Activated CD4-positive, alpha-beta T cell treated with anti-CD3 and anti-CD28 coated beads for 36 hours (primary cell): ENCODE data around the gene TADA2B. TPM values are rescaled to one million over a fixed set of nuclear protein-coding genes. Genes with fewer than 3 reads are reported as not detected.
A peak's percentile ranks its signal among the peaks of the same experiment; 100 is the strongest.
"Not testable (repeated sequence)": the region's sequence is repeated elsewhere in the genome, so short reads cannot be mapped to it uniquely, and the experiment has no call there.

ENCODE experiments used
- ATAC-seq: fragments of 200-7000 bp; cut with Tn5 transposase; one replicate; pipeline ENCODE4 v1.10.0; 2021; ENCODE audit warnings: mild to moderate bottlenecking, moderate library complexity
- CTCF ChIA-PET: fragments of 350-600 bp; sonication (Branson Sonifier 250); formaldehyde crosslinking; loops from one replicate; lab custom pipeline; 2021; ENCODE audit warnings: antibody characterized with exemption; lab: Charles Lee
- POLR2A ChIA-PET: fragments of 350-600 bp; sonication (Branson Sonifier 250); formaldehyde crosslinking; loops from one replicate; lab custom pipeline; 2021; ENCODE audit warnings: antibody characterized with exemption, inconsistent platforms; lab: Charles Lee
- DNase-seq: peaks from one replicate; pipeline ENCODE4 v3.0.0-alpha.2; 2020
- H3K27ac Mint-ChIP-seq: one replicate; pipeline ENCODE4 v1.8.0; 2021; ENCODE audit warnings: mixed read lengths
- H3K27me3 Mint-ChIP-seq: one replicate; pipeline ENCODE4 v1.8.0; 2021; ENCODE audit warnings: mixed read lengths
- H3K36me3 Mint-ChIP-seq: one replicate; pipeline ENCODE4 v1.8.0; 2021; ENCODE audit warnings: low read depth, mixed read lengths
- H3K4me1 Mint-ChIP-seq: one replicate; pipeline ENCODE4 v1.8.0; 2021; ENCODE audit warnings: mixed read lengths
- H3K4me3 Mint-ChIP-seq: one replicate; pipeline ENCODE4 v1.8.0; 2021; ENCODE audit warnings: mild to moderate bottlenecking, moderate library complexity, mixed read lengths
- H3K9me3 Mint-ChIP-seq: one replicate; pipeline ENCODE4 v1.8.0; 2021; ENCODE audit warnings: low read depth, mixed read lengths
- intact Hi-C, 2 experiments: fragments of 100-400 bp; cut with DNase I in 1 of 2; cut with micrococcal nuclease in 1 of 2; formaldehyde crosslinking; loops; one replicate each; pipeline versions ENCODE4 v1.14.2 to v1.15.1; 2022 to 2024; cut with DNase I, micrococcal nuclease
- total RNA-seq, 2 experiments: library from RNA; stranded (reverse); gene quantifications; one replicate each; pipeline ENCODE4 v1.2.3, GENCODE V29; 2021

Gene TADA2B
- total RNA-seq, 2 experiments from 2014 or later = 9.0 to 10.6 TPM

GRCh38 chr4:7068883-7069282, 25.7 kb downstream of the TADA2B start:
- H3K4me1 Mint-ChIP-seq = peaks cover 39% of the 10 kb centered on the region
- CTCF ChIA-PET = interaction anchor here (0.8 to 10.3 kb wide), 13 partner anchors 11 to 353 kb away, joined by 3 to 126 read pairs (median 4); partner anchors contain the start of genes BLOC1S4 and TADA2B
- intact Hi-C loops = loop anchor here (1.0 to 5.0 kb wide), 13 partner anchors 25 to 1373 kb away; partner anchors contain the start of genes MRFAP1 (in 2 of the 2), TBC1D14 (in 2 of the 2), ACOX3 (in 1 of the 2) and BLOC1S4 (in 1 of the 2)
- POLR2A ChIA-PET = interaction anchor here (1.2 to 1.7 kb wide), 4 partner anchors 25 to 160 kb away, joined by 7 to 12 read pairs (median 8); partner anchors contain the start of genes TADA2B and TBC1D14
- peaks cover 27% of the 10 kb centered on the region for H3K36me3 Mint-ChIP-seq
- peak overlapping the region; percentile 94 for H3K27ac Mint-ChIP-seq
- no peaks in the 10 kb centered on the region for H3K9me3 Mint-ChIP-seq
- peak overlapping the region; percentile 94 for H3K4me3 Mint-ChIP-seq
- H3K27me3 Mint-ChIP-seq = peaks cover 2% of the 10 kb centered on the region
- ATAC-seq (no peak), DNase-seq (peak; percentile 41)

GRCh38 chr4:7070729-7071511, 27.7 kb downstream of the TADA2B start:
- H3K9me3 Mint-ChIP-seq = no peaks in the 10 kb centered on the region
- peak; percentile 92 for DNase-seq
- H3K36me3 Mint-ChIP-seq = peaks cover 13% of the 10 kb centered on the region
- peaks cover 22% of the 10 kb centered on the region for H3K4me1 Mint-ChIP-seq
- intact Hi-C loops = loop anchor here (1.0 kb wide), 2 partner anchors 97 to 351 kb away; no protein-coding TSS in a partner anchor
- ChIA-PET POLR2A (interaction anchor here (0.5 to 1.5 kb wide), 2 partner anchors 9 to 162 kb away, joined by 3 to 4 read pairs; no protein-coding TSS in a partner anchor), CTCF (interaction anchor here (0.7 to 10.3 kb wide), 29 partner anchors 9 to 519 kb away, joined by 3 to 126 read pairs (median 4); partner anchors contain the start of genes MAN2B2, MRFAP1L1 and TADA2B)
- no peak overlapping the region for H3K27ac Mint-ChIP-seq
- peak; percentile 28 for ATAC-seq
- H3K27me3 Mint-ChIP-seq = peaks cover 2% of the 10 kb centered on the region
- no peak overlapping the region for H3K4me3 Mint-ChIP-seq

- H3K27me3 Mint-ChIP-seq = peaks cover 2% of the 10 kb centered on the region
- no peak overlapping the region for H3K4me3 Mint-ChIP-seq
- no peak overlapping the region for H3K27ac Mint-ChIP-seq
- no peaks in the 10 kb centered on the region for H3K36me3 Mint-ChIP-seq
- H3K4me1 Mint-ChIP-seq = peaks cover 12% of the 10 kb centered on the region
- ChIA-PET POLR2A (no interaction called here), CTCF (interaction anchor here (10.3 kb wide), 1 partner anchor 29 kb away, joined by 126 read pairs; the partner anchor contains the start of gene TADA2B)
- no peak for ATAC-seq
- no peaks in the 10 kb centered on the region for H3K9me3 Mint-ChIP-seq
- intact Hi-C loops = no loop called here
- no peak for DNase-seq
Observed at GRCh38 chr4:7073059-7073458, 29.9 kb downstream of the TADA2B start.

- ChIA-PET CTCF (interaction anchor here (10.3 kb wide), 1 partner anchor 30 kb away, joined by 126 read pairs; the partner anchor contains the start of gene TADA2B), POLR2A (no interaction called here)
- peaks cover 8% of the 10 kb centered on the region for H3K4me1 Mint-ChIP-seq
- peak; percentile 38 for DNase-seq
- ATAC-seq = peak; percentile 24
- H3K36me3 Mint-ChIP-seq = no peaks in the 10 kb centered on the region
- H3K27ac Mint-ChIP-seq = no peak overlapping the region
- no peak overlapping the region for H3K4me3 Mint-ChIP-seq
- intact Hi-C loops = no loop called here
- H3K9me3 Mint-ChIP-seq = no peaks in the 10 kb centered on the region
- H3K27me3 Mint-ChIP-seq = peaks cover 2% of the 10 kb centered on the region
Observed at GRCh38 chr4:7073526-7074390, 30.6 kb downstream of the TADA2B start.

GRCh38 chr4:7074426-7074825, 31.3 kb downstream of the TADA2B start:
- no peak overlapping the region for H3K4me3 Mint-ChIP-seq
- no peaks in the 10 kb centered on the region for H3K9me3 Mint-ChIP-seq
- ChIA-PET CTCF (no interaction called here), POLR2A (no interaction called here)
- H3K27ac Mint-ChIP-seq = no peak overlapping the region
- peaks cover 5% of the 10 kb centered on the region for H3K4me1 Mint-ChIP-seq
- no peak for ATAC-seq
- intact Hi-C loops = no loop called here
- DNase-seq = no peak
- no peaks in the 10 kb centered on the region for H3K36me3 Mint-ChIP-seq
- peaks cover 2% of the 10 kb centered on the region for H3K27me3 Mint-ChIP-seq

GRCh38 chr4:7075962-7076695, 33.0 kb downstream of the TADA2B start:
- peak; percentile 47 for ATAC-seq
- peaks cover 2% of the 10 kb centered on the region for H3K27me3 Mint-ChIP-seq
- H3K9me3 Mint-ChIP-seq = peaks cover 2% of the 10 kb centered on the region
- no peak overlapping the region for H3K4me3 Mint-ChIP-seq
- POLR2A ChIA-PET = no interaction called here
- H3K27ac Mint-ChIP-seq = no peak overlapping the region
- CTCF ChIA-PET = interaction anchor here (0.6 kb wide), 1 partner anchor 1876 kb away, joined by 4 read pairs; no protein-coding TSS in a partner anchor
- intact Hi-C loops = no loop called here
- peak; percentile 41 for DNase-seq
- no peaks in the 10 kb centered on the region for H3K36me3 Mint-ChIP-seq
- H3K4me1 Mint-ChIP-seq = no peaks in the 10 kb centered on the region

- ChIA-PET POLR2A (no interaction called here), CTCF (interaction anchor here (0.9 kb wide), 1 partner anchor 24 kb away, joined by 3 read pairs; no protein-coding TSS in a partner anchor)
- DNase-seq = no peak
- H3K36me3 Mint-ChIP-seq = no peaks in the 10 kb centered on the region
- intact Hi-C loops = no loop called here
- H3K9me3 Mint-ChIP-seq = peaks cover 2% of the 10 kb centered on the region
- H3K27me3 Mint-ChIP-seq = no peaks in the 10 kb centered on the region
- no peak for ATAC-seq
- no peak overlapping the region for H3K4me3 Mint-ChIP-seq
- no peak overlapping the region for H3K27ac Mint-ChIP-seq
- no peaks in the 10 kb centered on the region for H3K4me1 Mint-ChIP-seq
Observed at GRCh38 chr4:7076696-7077082, 33.5 kb downstream of the TADA2B start.

GRCh38 chr4:7077371-7077770, 34.2 kb downstream of the TADA2B start:
- Mint-ChIP-seq H3K4me1 (no peaks in the 10 kb centered on the region), H3K4me3 (no peak overlapping the region), H3K27me3 (peaks cover 2% of the 10 kb centered on the region), H3K27ac (no peak overlapping the region), H3K9me3 (peaks cover 2% of the 10 kb centered on the region), H3K36me3 (no peaks in the 10 kb centered on the region)
- POLR2A ChIA-PET = no interaction called here
- ATAC-seq = no peak
- CTCF ChIA-PET = interaction anchor here (0.9 kb wide), 1 partner anchor 24 kb away, joined by 3 read pairs; no protein-coding TSS in a partner anchor
- intact Hi-C loops = no loop called here
- no peak for DNase-seq

GRCh38 chr4:7078025-7078424, 34.9 kb downstream of the TADA2B start:
- POLR2A ChIA-PET = no interaction called here

GRCh38 chr4:7079483-7079882, 36.3 kb downstream of the TADA2B start:
- H3K27ac Mint-ChIP-seq, intact Hi-C loops, H3K4me3 Mint-ChIP-seq, H3K36me3 Mint-ChIP-seq, POLR2A ChIA-PET, H3K4me1 Mint-ChIP-seq, ATAC-seq, H3K9me3 Mint-ChIP-seq, DNase-seq: not testable (repeated sequence)
- H3K27me3 Mint-ChIP-seq = peaks cover 17% of the 10 kb centered on the region
- CTCF ChIA-PET = interaction anchor here (1.4 to 2.5 kb wide), 3 partner anchors 9 to 22 kb away, joined by 4 to 6 read pairs (median 5); no protein-coding TSS in a partner anchor

More at GRCh38 chr4:7078025-7078424, 34.9 kb downstream of the TADA2B start:
- no peak overlapping the region for H3K4me3 Mint-ChIP-seq
- peaks cover 2% of the 10 kb centered on the region for H3K9me3 Mint-ChIP-seq
- CTCF ChIA-PET = interaction anchor here (1.7 kb wide), 1 partner anchor 23 kb away, joined by 4 read pairs; no protein-coding TSS in a partner anchor
- ATAC-seq (no peak), DNase-seq (no peak)
- H3K36me3 Mint-ChIP-seq = no peaks in the 10 kb centered on the region
- intact Hi-C loops = no loop called here
- H3K27me3 Mint-ChIP-seq = peaks cover 6% of the 10 kb centered on the region
- H3K4me1 Mint-ChIP-seq = no peaks in the 10 kb centered on the region
- no peak overlapping the region for H3K27ac Mint-ChIP-seq
